ENCODE measurements around the gene CHTF18.
"Not testable (repeated sequence)": the region's sequence is repeated elsewhere in the genome, so short reads cannot be mapped to it uniquely, and the experiment has no call there.

CHTF18 gene

DNA sequence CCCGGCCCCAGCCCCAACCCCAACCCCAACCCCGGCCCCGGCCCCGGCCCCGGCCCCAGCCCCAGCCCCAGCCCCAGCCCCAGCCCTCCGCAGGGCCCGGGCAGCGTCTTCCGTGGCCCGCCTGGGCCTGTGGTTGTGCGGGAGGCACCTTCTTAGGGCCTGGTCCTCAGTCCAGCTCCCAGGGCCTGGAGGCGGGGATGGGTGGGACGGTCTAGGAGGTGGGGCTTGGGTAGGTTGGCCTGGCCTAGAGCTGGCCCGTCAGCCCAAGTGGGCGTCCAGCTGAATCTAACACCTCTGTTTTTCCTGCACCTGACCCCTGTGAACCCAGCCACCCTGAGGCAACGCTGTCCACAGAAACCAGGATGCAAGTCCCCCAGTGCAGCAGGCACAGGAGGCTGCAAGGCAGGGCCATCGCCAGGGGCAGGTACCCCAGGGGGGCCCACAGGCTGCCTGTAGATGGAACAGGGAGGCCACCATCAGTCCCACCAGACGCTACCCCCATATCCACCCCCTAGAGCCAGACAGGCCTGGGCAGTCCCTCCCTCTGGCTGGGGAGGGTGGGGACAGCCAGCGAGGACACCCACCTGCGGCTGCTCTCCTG is 19.1 kb upstream of the CHTF18 start:
- TF ChIP-seq, protein P1, sequence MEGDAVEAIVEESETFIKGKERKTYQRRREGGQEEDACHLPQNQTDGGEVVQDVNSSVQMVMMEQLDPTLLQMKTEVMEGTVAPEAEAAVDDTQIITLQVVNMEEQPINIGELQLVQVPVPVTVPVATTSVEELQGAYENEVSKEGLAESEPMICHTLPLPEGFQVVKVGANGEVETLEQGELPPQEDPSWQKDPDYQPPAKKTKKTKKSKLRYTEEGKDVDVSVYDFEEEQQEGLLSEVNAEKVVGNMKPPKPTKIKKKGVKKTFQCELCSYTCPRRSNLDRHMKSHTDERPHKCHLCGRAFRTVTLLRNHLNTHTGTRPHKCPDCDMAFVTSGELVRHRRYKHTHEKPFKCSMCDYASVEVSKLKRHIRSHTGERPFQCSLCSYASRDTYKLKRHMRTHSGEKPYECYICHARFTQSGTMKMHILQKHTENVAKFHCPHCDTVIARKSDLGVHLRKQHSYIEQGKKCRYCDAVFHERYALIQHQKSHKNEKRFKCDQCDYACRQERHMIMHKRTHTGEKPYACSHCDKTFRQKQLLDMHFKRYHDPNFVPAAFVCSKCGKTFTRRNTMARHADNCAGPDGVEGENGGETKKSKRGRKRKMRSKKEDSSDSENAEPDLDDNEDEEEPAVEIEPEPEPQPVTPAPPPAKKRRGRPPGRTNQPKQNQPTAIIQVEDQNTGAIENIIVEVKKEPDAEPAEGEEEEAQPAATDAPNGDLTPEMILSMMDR (conservative IDR thresholded peaks at IDR 0.05; ENCODE audit: low read length): no peak
- no peak overlapping the region for H3K4me3 ChIP-seq (ENCODE audit: low read length)
- DNase-seq (ENCODE audit: low read depth): no peak

DNA sequence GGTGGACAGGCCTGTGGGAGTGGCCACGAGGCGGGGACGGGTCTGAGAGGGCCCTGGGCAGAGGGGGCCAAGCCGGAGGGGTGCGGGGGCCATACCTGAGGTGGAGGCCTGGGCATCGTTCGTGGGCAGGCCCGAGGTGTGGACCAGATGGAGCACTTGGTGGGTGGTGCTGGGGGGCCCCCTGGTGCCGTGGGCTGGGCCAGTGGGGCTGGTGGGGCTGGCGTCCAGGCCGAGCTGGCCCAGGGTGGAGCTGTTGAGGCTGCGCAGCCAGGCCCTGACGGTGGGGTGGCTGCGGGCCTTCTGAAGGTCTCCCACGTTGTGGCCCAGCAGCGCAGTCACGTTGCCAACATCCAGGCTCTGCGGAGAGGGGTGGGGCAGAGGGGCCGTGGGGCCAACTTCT is 18.5 kb upstream of the CHTF18 start:
- TF ChIP-seq, protein P1 (conservative IDR thresholded peaks at IDR 0.05; ENCODE audit: low read length): no peak
- H3K4me3 ChIP-seq (ENCODE audit: low read length): no peak overlapping the region
- no peak for DNase-seq (ENCODE audit: low read depth)

DNA sequence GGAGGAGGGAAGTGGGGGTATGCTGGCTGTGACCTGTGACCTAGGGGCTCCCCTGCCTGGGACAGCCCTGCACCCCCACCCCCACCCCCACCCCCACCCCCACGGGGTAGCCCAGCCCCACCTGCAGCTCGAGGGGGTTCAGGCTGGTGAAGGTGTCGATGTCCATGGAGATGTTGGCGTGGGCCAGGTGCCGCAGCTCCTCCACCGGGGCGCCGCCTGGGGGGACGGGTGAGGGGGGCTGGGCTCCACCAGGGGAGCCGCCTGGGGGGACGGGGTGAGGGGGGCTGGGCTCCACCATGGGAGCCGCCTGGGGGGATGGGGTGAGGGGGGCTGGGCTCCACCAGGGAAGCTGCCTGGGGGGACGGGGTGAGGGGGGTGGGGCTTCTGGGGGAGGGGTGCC is 18.0 kb upstream of the CHTF18 start:
- no peak for DNase-seq (ENCODE audit: low read depth)
- no peak overlapping the region for H3K4me3 ChIP-seq (ENCODE audit: low read length)
- TF ChIP-seq, protein P1 (conservative IDR thresholded peaks at IDR 0.05; ENCODE audit: low read length): no peak

DNA sequence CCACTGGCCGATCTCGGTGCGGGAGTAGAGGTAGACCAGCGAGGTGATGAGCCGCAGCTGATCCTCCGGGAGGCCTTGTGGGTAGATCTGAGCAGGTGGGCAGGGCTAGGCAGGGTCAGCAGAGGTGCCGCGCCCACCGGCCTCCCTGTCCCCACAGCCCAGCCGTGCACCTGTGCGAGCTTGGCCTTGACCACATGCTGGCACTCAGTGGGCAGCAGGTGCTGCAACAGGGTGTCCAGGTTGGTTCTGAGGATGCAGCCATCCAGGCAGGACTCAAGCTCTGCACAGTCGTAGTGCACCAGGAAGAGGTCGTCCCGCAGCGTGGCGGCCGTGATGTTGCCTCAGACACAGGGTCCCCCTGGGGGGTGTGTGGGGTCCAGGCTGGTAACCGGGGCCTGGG is 15.5 kb upstream of the CHTF18 start:
- TF ChIP-seq, protein P1 (conservative IDR thresholded peaks at IDR 0.05; ENCODE audit: low read length): no peak
- H3K4me3 ChIP-seq (ENCODE audit: low read length): no peak overlapping the region
- DNase-seq (ENCODE audit: low read depth): no peak

DNA sequence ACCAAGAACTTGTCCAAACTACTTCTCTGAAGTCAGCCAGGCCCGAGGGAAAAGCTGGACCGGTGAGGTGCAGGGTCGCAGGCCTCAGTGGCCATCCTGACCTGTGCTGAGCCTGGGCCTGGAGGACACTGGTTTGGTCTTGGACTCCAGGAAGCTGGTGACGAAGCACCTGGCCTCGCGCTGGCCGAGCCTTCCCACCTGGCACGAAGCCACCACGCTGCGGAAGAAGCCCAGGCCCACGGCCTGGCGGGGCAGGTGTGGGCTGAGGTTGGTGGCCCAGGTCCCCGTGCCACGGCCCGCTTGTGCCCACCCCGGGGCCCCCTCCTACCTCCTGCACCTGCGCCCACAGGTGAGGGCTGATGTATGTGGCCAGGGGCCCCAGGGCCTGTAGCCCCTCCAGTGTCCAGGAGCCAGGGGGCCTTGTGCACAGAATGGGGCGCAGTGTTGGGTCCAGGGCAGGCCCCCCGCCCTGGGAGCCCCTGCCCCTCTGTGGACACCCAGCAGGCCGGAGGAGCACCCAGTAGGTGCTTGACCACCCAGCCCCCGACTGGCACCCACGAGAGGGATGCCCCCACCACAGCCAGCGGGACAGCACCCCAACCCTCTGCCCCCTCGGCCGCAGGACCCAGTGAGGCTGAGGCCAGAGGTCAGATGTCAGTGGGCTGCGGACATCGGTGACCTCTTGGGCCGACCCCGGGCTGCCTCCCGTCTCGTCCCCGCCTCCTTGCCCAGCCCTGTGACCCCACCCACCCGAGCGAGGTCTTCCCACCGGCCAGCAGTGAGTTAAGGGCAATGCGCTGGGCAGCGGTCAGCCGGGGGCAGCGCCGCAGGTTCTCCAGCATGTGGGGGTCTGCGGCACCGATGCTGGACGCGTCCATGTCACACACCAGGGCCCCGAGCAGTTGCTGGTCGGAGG is 14.1 kb upstream of the CHTF18 start:
- no peak for DNase-seq (ENCODE audit: low read depth)
- H3K4me3 ChIP-seq (ENCODE audit: low read length): no peak overlapping the region
- TF ChIP-seq, protein P1 (conservative IDR thresholded peaks at IDR 0.05; ENCODE audit: low read length): no peak

DNA sequence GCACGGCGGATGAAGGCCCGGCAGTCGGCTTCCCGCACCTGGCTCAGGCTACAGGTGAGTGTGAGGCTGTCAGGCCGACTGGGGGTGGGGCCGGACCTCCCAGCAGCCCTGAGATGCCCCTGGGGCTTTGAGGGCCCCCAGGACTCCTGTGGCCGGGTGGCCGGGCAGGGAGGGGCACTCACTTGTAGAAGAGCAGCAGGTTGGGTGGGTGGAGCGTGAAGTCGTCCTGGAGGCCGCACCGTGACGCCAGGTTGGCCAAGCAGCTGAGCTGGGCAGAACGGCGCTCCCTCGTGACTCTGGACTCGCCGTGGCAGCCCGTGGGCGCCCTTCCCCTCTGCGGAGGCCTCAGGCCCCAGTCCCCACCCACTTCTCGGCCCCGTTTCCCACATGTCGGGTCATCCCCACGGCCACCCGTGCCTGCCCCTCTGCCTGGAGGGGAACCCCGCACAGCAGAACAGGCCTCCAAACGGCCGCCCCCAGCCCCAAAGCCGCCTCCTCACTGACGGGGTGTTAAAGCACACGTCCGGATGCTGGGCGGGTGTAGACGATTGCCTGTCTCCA is 13.1 kb upstream of the CHTF18 start:
- no peak for DNase-seq (ENCODE audit: low read depth)
- H3K4me3 ChIP-seq (ENCODE audit: low read length): no peak overlapping the region
- TF ChIP-seq, protein P1 (conservative IDR thresholded peaks at IDR 0.05; ENCODE audit: low read length): no peak

DNA sequence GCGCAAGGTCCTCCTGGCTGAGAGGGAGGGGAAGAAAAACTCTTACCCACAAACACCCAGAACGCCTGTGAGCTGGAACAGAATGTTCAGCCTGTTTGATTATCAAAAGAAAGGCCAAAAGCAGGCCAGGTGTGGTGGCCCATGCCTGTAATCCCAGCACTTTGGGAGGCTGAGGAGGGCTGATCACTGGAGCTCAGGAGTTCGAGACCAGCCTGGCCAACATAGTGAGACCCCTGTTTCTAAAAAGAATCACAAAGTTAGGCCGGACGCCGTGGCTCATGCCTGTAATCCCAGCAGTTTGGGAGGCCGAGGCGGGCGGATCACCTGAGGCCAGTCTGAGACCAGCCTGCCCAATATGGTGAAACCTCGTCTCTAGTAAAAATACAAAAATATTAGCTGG is 12.1 kb upstream of the CHTF18 start:
- not testable (repeated sequence) for DNase-seq (ENCODE audit: low read depth); H3K4me3 ChIP-seq (ENCODE audit: low read length)
